Sciatic nerve (tissue), 1 donor: Measurements from ENCODE around the gene UGT2A3. TPM values are rescaled to one million over a fixed set of nuclear protein-coding genes. Genes with fewer than 3 reads are reported as not detected.

Source experiments
- total RNA-seq: library from RNA; stranded (reverse); fragmentation: NEBNext Ultra II Directional; extraction: Animal tissue kit (Norgen Biotek cat#: 25700); gene quantifications from one replicate; pipeline ENCODE4 v1.2.1, GENCODE V29; 2021
- donor health status: DM: no; HTN: no; CAD: no.

Gene UGT2A3
- total RNA-seq, 1 donor from 2014 or later = not detected

Other genes starting within 250 kb of the UGT2A3 start
- gene UGT2B10, start 135.8 kb downstream of the UGT2A3 start, total RNA-seq = not detected
- gene UGT2B7, start 144.7 kb upstream of the UGT2A3 start, total RNA-seq = not detected